ENCODE data around the gene STOML2.

Gene STOML2

GRCh38 chr9:35108461-35108860 lies 5.5 kb upstream of the STOML2 start:
- no peak for DNase-seq

- no peak for DNase-seq
Observed at GRCh38 chr9:35107297-35108290, 4.7 kb upstream of the STOML2 start.

- no peak for DNase-seq
Observed at GRCh38 chr9:35106343-35106730, 3.4 kb upstream of the STOML2 start.

- DNase-seq: no peak
Observed at GRCh38 chr9:35105571-35106342, 2.8 kb upstream of the STOML2 start.

GRCh38 chr9:35105126-35105525 lies 2.2 kb upstream of the STOML2 start:
- DNase-seq: no peak

GRCh38 chr9:35104586-35104985 lies 1.7 kb upstream of the STOML2 start:
- DNase-seq: no peak

- no peak for DNase-seq
Observed at GRCh38 chr9:35103660-35104191, 795 bp upstream of the STOML2 start.

GRCh38 chr9:35102465-35102768 lies 514 bp downstream of the STOML2 start:
- peak in 5 of 58 donors; percentile 43 to 61 (median 46) for DNase-seq

GRCh38 chr9:35097573-35097972 lies 5.4 kb downstream of the STOML2 start:
- DNase-seq: no peak

GRCh38 chr9:35096035-35096849 lies 6.7 kb downstream of the STOML2 start, which contains the start of gene PIGO:
PIGO (minus strand) TSS chr9:35096591; CDS start chr9:35095565, 1,026 bp downstream.
- DNase-seq: peak; percentile 30 to 91 (median 79)

GRCh38 chr9:35091536-35091935 lies 11.4 kb downstream of the STOML2 start:
- DNase-seq: no peak

- no peak for DNase-seq
Observed at GRCh38 chr9:35089434-35089833, 13.5 kb downstream of the STOML2 start.

- no peak for DNase-seq
Observed at GRCh38 chr9:35085078-35085477, 17.9 kb downstream of the STOML2 start.

- DNase-seq: peak; percentile 17 to 95 (median 88)
Observed at GRCh38 chr9:35079426-35080341, 23.2 kb downstream of the STOML2 start, which contains the start of gene FANCG. FANCG (minus strand) TSS chr9:35079942; CDS start chr9:35079524, 418 bp downstream.

- no peak for DNase-seq
Observed at GRCh38 chr9:35079041-35079425, 23.9 kb downstream of the STOML2 start.

GRCh38 chr9:35078066-35078465 lies 24.9 kb downstream of the STOML2 start:
- DNase-seq: no peak

GRCh38 chr9:35076848-35077247 lies 26.1 kb downstream of the STOML2 start:
- no peak for DNase-seq

GRCh38 chr9:35075358-35075757 lies 27.6 kb downstream of the STOML2 start:
- DNase-seq: no peak

GRCh38 chr9:35074791-35075190 lies 28.1 kb downstream of the STOML2 start:
- no peak for DNase-seq

GRCh38 chr9:35074141-35074540 lies 28.8 kb downstream of the STOML2 start:
- no peak for DNase-seq

Measured in anterior cingulate cortex (tissue), 58 donors.